ENCODE results near the gene PTGER1.

PTGER1 gene

GRCh38 chr19:14475251-14476073 lies at the start of gene PTGER1:
Gene PTGER1 (minus strand): TSS chr19:14475354. CDS start chr19:14474320, 1,034 bp downstream.
- peak; percentile 41 for DNase-seq
- in situ Hi-C loops (cut with HindIII; ENCODE audit: low pct_ligation_motif_present, low pct_unique_long_range_greater_than_20kb, low sequenced_read_pairs), result no loop called here

GRCh38 chr19:14520543-14520942 lies 45.4 kb upstream of the PTGER1 start:
- DNase-seq, result no peak
- in situ Hi-C loops (cut with HindIII; ENCODE audit: low pct_ligation_motif_present, low pct_unique_long_range_greater_than_20kb, low sequenced_read_pairs), result no loop called here

- in situ Hi-C loops (cut with HindIII; ENCODE audit: low pct_ligation_motif_present, low pct_unique_long_range_greater_than_20kb, low sequenced_read_pairs), result no loop called here
- peak; percentile 45 for DNase-seq
Measured at GRCh38 chr19:14519860-14520407, 44.8 kb upstream of the PTGER1 start.

DNA sequence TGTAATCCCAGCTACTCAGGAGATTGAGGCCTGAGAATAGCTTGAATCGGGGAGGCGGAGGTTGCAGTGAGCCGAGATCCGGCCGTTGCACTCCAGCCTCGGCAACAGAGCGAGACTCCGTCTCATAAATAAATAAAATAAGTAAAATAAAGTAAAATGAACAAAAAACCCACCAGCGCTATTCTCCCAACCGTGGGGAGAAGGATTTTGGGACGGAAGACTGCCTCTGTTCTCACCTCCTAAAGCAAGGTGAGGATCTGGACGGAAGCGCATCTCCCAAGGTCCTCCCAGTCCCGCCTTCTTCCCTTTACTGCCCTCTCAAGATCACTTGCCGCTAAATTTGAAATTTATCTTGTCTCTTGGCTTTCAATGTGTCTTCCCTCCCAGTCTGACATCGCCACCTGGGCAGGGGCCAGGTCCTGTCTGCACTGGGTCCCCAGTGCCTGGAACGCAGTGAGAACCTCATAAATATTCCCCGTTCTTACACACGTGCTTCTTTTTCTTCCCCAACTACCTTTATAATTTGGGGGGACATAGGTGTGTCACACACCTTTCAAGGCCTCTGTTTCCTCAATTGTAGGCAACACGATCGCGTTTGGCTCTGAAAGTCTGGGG lies 44.2 kb upstream of the PTGER1 start:
- in situ Hi-C loops (cut with HindIII; ENCODE audit: low pct_ligation_motif_present, low pct_unique_long_range_greater_than_20kb, low sequenced_read_pairs), result no loop called here
- DNase-seq, result no peak

- in situ Hi-C loops (cut with HindIII; ENCODE audit: low pct_ligation_motif_present, low pct_unique_long_range_greater_than_20kb, low sequenced_read_pairs), result no loop called here
- peak; percentile 73 for DNase-seq
Measured at GRCh38 chr19:14517840-14518505, 42.8 kb upstream of the PTGER1 start, which contains the start of gene DNAJB1. Gene DNAJB1 (minus strand): TSS chr19:14518397. CDS start chr19:14518349, 48 bp downstream.

DNA sequence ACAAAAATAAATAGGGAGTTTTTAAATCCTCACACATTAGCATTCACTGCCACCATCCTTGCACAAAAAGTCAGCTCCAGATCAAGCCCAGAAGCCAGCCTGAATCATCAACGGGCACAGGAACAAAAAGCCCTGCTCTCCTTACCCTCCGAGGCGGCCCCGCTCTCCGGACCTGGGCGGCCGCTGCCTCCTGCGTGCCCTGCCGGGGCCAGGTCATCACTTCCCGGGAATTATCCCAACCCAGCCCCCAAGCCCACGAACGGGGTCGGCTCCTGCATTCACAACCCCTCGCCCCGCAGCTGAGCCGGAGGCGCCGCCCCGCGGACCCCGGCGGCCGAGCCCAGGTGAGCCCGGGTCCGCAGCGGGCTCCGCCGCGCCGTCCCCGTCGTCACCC lies 42.3 kb upstream of the PTGER1 start:
- DNase-seq, result no peak
- in situ Hi-C loops (cut with HindIII; ENCODE audit: low pct_ligation_motif_present, low pct_unique_long_range_greater_than_20kb, low sequenced_read_pairs), result no loop called here

DNA sequence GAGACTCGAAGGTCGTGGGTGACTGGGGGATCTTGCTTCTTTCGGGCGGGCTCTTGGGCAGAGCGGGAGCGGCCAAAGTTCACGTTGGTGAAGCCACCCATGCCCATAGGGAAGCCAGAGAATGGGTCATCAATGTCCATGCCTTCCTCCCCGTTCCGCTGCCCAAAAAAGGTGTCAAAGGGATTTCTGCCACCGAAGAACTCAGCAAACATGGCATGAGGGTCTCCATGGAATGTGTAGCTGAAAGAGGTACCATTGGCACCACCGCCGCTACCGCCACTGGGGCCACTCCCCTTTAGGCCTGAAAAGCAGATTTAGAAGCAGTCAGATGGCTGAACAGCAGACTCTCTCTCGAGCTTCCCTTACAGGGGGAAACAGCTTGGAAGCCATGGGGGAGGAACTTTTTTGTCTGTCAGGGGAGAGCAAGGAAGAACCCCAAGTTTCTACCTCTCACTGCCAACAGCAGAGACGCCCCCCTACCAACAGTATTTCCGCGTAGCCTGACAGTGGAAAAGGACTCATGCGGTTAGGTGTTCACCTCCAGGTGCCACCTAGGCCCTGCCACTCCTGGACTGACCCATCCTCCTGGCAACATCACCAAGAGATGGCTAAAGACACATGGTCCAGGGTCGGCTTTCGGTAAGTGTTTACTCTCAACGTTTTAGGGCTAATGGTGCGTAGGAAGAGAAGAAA lies 41.7 kb upstream of the PTGER1 start:
- no peak for DNase-seq
- in situ Hi-C loops (cut with HindIII; ENCODE audit: low pct_ligation_motif_present, low pct_unique_long_range_greater_than_20kb, low sequenced_read_pairs), result no loop called here

GRCh38 chr19:14516048-14516534 lies 40.9 kb upstream of the PTGER1 start:
- DNase-seq, result no peak

DNA sequence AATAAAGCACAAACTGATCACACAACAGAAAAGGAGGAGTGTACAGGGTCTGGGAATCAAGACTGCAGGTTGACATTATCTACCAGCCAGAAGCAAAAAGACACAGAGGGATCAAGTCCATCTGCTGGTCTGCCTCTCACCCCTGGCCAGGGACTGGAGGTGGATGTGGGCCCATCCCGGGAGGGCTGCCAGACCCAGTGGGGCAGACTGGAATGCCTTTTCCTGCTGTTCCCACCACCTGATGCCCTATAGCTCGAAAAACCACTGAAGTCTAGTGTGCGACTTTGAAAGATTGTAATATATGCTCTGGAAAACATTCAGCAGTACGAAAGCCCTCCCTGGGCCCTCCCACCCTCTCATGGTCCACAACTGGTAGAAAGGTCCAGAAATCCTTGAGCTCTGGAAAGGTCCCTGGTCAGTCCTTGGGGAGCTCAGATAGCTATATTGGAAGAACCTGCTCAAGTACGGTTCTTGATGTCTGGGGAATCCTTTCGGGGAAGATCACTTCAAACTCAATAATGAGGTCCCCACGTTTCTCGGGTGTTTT lies 40.4 kb upstream of the PTGER1 start:
- no peak for DNase-seq
- in situ Hi-C loops (cut with HindIII; ENCODE audit: low pct_ligation_motif_present, low pct_unique_long_range_greater_than_20kb, low sequenced_read_pairs), result no loop called here

More at GRCh38 chr19:14516048-14516534, 40.9 kb upstream of the PTGER1 start:
- in situ Hi-C loops (cut with HindIII; ENCODE audit: low pct_ligation_motif_present, low pct_unique_long_range_greater_than_20kb, low sequenced_read_pairs), result no loop called here

DNA sequence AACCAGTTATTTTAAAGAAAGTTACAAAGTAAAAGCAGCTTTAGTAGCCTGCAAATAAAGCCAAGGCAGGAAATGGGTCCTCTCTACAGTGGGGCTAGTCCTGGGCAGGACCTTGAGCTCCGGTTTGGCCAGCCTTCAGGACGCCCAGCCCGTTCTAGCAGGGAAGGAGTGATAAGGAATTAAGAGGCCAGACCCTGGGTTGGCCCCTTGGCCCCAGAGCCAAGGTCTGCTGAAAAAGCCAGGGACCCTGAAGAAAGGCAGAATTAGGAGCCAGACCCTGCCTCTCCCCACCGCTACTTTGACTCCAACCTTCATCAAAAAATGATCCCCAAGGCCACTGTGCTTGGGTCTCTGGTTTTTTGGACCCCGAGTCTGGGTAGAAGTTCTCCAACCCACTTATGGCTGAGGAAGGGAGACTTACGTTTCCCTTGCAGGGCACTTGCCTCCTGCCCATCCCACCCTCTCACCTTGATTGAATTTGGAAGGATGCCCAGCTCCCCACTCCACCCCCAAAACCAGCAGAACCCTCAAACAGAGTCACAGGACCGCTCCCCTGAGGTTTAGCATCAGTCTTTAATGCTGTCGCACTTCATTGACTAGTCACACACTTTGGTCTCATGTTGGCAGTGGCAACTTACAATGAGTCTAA lies 39.2 kb upstream of the PTGER1 start:
- DNase-seq, result no peak
- in situ Hi-C loops (cut with HindIII; ENCODE audit: low pct_ligation_motif_present, low pct_unique_long_range_greater_than_20kb, low sequenced_read_pairs), result no loop called here

DNA sequence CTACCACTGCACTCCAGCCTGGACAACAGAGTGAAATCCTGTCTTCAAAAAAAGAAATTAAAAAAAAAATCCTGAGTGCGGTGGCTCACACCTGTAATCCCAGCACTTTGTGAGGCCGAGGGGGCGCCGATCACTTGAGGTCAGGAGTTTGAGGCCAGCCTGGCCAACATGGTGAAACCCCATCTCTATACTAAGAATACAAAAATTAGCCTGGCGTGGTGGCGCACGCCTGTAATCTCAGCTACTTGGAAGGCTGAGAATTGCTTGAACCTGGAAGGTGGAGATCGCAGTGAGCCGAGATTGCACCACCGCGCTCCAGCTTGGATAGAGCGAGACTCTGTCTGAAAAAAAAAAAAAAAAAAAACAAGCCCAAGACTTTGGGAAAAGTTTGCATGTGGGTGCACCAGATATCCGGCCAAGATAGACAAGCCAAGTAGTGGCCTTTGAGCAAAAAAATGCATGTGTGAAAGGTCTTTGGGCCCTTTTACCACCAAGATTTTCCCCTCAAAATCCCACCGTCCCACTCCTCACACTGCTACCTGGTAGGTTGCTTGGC lies 37.3 kb upstream of the PTGER1 start:
- DNase-seq, result no peak
- in situ Hi-C loops (cut with HindIII; ENCODE audit: low pct_ligation_motif_present, low pct_unique_long_range_greater_than_20kb, low sequenced_read_pairs), result no loop called here

GRCh38 chr19:14511229-14511593 lies 36.1 kb upstream of the PTGER1 start:
- no peak for DNase-seq
- in situ Hi-C loops (cut with HindIII; ENCODE audit: low pct_ligation_motif_present, low pct_unique_long_range_greater_than_20kb, low sequenced_read_pairs), result no loop called here

DNA sequence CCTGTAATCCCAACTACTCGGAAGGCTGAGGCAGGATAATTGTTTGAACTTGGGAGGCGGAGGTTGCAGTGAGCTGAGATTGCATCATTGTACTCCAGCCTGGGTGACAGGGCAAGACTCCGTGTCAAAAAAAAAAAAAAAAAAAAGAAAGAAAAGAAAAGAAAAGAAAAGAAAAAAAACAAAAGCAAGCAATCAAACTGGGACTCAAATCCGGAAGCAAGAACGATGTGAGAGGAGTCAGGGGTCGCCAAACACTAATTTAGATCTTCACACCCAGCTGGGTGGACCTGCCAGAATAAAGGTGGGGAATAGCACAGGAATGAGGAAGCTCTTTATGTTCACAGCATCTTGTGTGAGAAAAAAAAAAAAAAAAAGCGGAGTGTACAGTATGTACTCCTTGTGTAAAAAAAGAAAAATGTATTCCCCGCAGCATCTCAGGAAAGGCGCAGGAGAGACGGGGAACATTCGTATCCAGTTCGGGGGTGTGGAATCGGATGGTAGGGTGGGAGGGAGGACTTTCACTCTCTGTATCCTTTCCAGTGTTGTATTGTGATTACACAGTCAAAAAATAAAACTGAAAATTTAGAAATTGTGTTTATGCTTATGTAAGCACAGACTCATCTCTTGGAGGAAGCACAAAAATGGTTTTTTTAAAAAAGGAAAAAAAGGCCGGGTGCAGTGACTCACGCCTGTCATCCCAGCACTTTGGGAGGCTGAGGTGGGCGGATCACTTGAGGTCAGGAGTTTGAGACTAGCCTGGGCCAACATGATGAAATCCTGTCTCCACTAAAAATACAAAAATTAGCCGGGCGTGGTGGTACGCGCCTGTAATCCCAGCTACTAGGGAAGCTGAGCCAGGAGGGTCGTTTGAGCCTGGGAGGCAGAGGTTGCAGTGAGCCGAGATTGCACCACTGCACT lies 35.4 kb upstream of the PTGER1 start:
- no peak for DNase-seq
- in situ Hi-C loops (cut with HindIII; ENCODE audit: low pct_ligation_motif_present, low pct_unique_long_range_greater_than_20kb, low sequenced_read_pairs), result no loop called here

- in situ Hi-C loops (cut with HindIII; ENCODE audit: low pct_ligation_motif_present, low pct_unique_long_range_greater_than_20kb, low sequenced_read_pairs), result no loop called here
- DNase-seq, result no peak
Measured at GRCh38 chr19:14507704-14508542, 32.8 kb upstream of the PTGER1 start.

DNA sequence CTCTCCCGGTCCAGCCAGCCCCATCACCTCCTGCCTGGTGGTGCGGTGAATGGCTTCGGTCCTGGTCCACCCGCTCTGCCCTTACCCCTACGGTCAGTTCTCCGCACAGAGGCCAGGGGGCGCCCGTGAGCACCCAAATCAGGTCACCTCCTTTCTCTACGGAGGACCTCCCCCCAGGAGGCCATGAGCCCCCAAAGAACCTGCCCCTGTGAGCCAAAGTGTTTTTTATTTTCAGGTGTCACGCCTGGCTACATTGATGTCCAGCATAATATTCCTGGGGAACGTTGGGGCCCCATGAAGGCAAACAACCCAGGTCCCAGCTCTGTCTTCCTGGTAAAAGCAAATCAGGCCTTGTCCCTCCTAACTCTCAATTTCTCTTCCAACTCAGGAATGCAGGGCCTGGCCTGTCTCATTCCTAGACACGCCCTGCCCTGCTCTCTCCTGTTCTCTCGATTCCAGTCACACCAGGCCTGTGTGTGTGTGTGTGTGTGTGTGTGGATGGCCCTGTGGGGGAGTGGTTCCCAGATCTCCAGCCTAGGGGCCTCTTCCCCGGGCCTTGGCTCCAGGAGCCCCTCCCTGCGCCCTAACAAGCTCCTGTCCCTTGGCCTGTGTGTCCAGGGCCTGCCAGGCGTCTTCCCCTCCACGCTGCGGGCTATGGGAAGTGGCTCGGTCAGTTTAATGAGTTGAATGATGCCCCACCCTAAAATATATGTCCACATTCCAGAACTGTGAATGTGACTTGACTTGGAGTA lies 30.5 kb upstream of the PTGER1 start:
- DNase-seq, result peak; percentile 44
- in situ Hi-C loops (cut with HindIII; ENCODE audit: low pct_ligation_motif_present, low pct_unique_long_range_greater_than_20kb, low sequenced_read_pairs), result no loop called here
